Fibroblast of lung (primary cell): ENCODE data around the gene PRUNE2. TPM values are rescaled to one million over a fixed set of nuclear protein-coding genes. Genes with fewer than 3 reads are reported as not detected.

Source experiments
- DNase-seq, 2 donors: peaks; one replicate each; pipeline versions ENCODE4 v3.0.0 to v3.0.0-alpha.2; 2010; ENCODE audit warnings: low read depth in 2 of 2
- H2AFZ ChIP-seq: 2 replicates; pipeline ENCODE4 v1.5.1; 2012; ENCODE audit warnings: low read length, control low read depth, inconsistent platforms
- H3K27ac ChIP-seq: 2 replicates; pipeline ENCODE4 v1.5.1; 2011; ENCODE audit warnings: low read length, control low read depth; ENCODE audit not compliant: insufficient read depth
- H3K27me3 ChIP-seq: 2 replicates; pipeline ENCODE4 v1.5.1; 2011; ENCODE audit warnings: mild to moderate bottlenecking, low read length; ENCODE audit not compliant: control insufficient read depth, insufficient read depth
- H3K36me3 ChIP-seq: 2 replicates; pipeline ENCODE4 v1.5.1; 2011; ENCODE audit warnings: low read length; ENCODE audit not compliant: control insufficient read depth, insufficient read depth
- H3K4me1 ChIP-seq: 2 replicates; pipeline ENCODE4 v1.5.1; 2011; ENCODE audit warnings: low read length; ENCODE audit not compliant: control insufficient read depth, insufficient read depth; ENCODE audit errors: extremely low read depth
- H3K4me2 ChIP-seq: 2 replicates; pipeline ENCODE4 v1.5.1; 2011; ENCODE audit warnings: low read length, control low read depth; ENCODE audit not compliant: insufficient read depth; ENCODE audit errors: extremely low read depth
- H3K4me3 ChIP-seq, 4 experiments: fragments of 200-600 bp in 1 of 4; sonication (generic) in 1 of 4; replicated peaks in 1 of 4; 2 replicates each; pipeline ENCODE4 v1.5.1; 2011 to 2016; ENCODE audit warnings: low read length in 4 of 4, low read depth in 3 of 4, mild to moderate bottlenecking in 3 of 4, control low read depth in 2 of 4, inconsistent platforms in 1 of 4, mixed read lengths in 1 of 4; ENCODE audit not compliant: insufficient read depth in 1 of 4; ENCODE audit errors: control extremely low read depth in 1 of 4
- H3K79me2 ChIP-seq: 2 replicates; pipeline ENCODE4 v1.5.1; 2012; ENCODE audit warnings: mild to moderate bottlenecking, low read length, inconsistent platforms; ENCODE audit not compliant: control insufficient read depth, insufficient read depth
- H3K9ac ChIP-seq: 2 replicates; pipeline ENCODE4 v1.5.1; 2011; ENCODE audit warnings: mild to moderate bottlenecking, low read length, control low read depth; ENCODE audit not compliant: insufficient read depth
- H3K9me3 ChIP-seq: 2 replicates; pipeline ENCODE4 v1.5.1; 2012; ENCODE audit warnings: low read depth, low read length; ENCODE audit not compliant: control insufficient read depth, insufficient read depth
- H4K20me1 ChIP-seq: 2 replicates; pipeline ENCODE4 v1.5.1; 2011; ENCODE audit warnings: low read length; ENCODE audit not compliant: control insufficient read depth, insufficient read depth; ENCODE audit errors: extremely low read depth
- EZH2 ChIP-seq: IDR thresholded peaks from 2 replicates; pipeline ENCODE4 v1.5.1; 2012; ENCODE audit warnings: low read length, control low read depth, mild to moderate bottlenecking; ENCODE audit errors: missing control alignments
- polyA plus RNA-seq, 2 donors: library from polyadenylated mRNA; depleted of rRNA in 1 of 2; stranded (reverse) in 1 of 2; unstranded in 1 of 2; fragments of >200 nt; gene quantifications; 2 replicates each; pipeline ENCODE4 v1.2.1, GENCODE V29; 2011 to 2012; ENCODE audit warnings: missing spikeins in 1 of 2
- total RNA-seq: library from RNA; depleted of rRNA; stranded (reverse); fragments of >200 nt; gene quantifications from 2 replicates; pipeline ENCODE4 v1.2.1, GENCODE V29; 2014
- TF ChIP-seq, protein P1 (sequence below), 2 donors: IDR thresholded peaks in 1 of 2; conservative IDR thresholded peaks in 1 of 2; 1 replicate in 1 of 2; 2 replicates in 1 of 2; pipeline ENCODE4 v1.5.1; 2011 to 2012; ENCODE audit warnings: low read length in 2 of 2, control low read depth in 1 of 2, inconsistent platforms in 1 of 2, low read depth in 1 of 2, mild to moderate bottlenecking in 1 of 2

Gene PRUNE2
- total and polyA plus RNA-seq, 2 donors (not counting 1 experiment from before 2014, with no cell fraction given) = 5.4 to 95.6 TPM

DNA sequence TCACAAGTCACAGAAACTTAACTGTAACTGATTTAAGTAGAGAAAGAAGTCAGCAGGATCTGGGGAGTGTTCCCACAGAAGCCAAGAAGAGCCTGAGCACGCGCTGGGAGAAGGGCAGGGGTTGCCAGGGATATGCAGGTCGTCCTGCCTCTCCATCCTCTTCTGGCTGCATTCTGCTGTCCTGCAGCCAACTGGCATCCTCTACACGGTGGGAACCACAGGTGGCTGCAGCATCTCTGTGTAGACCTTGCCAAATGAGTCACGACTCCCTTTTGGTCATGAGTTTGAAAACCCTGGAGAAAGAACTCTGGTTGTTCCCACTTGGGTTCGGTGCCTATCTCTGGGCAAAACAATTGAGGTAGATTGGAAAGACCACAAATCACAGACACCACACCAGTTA, 180.0 kb downstream of the PRUNE2 start:
- no peak for TF ChIP-seq EZH2
- TF ChIP-seq, protein P1, sequence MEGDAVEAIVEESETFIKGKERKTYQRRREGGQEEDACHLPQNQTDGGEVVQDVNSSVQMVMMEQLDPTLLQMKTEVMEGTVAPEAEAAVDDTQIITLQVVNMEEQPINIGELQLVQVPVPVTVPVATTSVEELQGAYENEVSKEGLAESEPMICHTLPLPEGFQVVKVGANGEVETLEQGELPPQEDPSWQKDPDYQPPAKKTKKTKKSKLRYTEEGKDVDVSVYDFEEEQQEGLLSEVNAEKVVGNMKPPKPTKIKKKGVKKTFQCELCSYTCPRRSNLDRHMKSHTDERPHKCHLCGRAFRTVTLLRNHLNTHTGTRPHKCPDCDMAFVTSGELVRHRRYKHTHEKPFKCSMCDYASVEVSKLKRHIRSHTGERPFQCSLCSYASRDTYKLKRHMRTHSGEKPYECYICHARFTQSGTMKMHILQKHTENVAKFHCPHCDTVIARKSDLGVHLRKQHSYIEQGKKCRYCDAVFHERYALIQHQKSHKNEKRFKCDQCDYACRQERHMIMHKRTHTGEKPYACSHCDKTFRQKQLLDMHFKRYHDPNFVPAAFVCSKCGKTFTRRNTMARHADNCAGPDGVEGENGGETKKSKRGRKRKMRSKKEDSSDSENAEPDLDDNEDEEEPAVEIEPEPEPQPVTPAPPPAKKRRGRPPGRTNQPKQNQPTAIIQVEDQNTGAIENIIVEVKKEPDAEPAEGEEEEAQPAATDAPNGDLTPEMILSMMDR (conservative IDR thresholded peaks at IDR 0.05 in 1 of 2, IDR thresholded peaks at IDR 0.05 in 1 of 2; ENCODE audit: low read depth in 1 of 2, low read length in 2 of 2) = no peak
- H3K4me2 ChIP-seq = no peak overlapping the region
- no peaks in the 10 kb centered on the region for H3K36me3 ChIP-seq
- no peaks in the 10 kb centered on the region for H3K4me1 ChIP-seq
- DNase-seq = no peak
- H2AFZ ChIP-seq = no peak overlapping the region
- H3K27me3 ChIP-seq = no peaks in the 10 kb centered on the region
- H3K9me3 ChIP-seq = no peaks in the 10 kb centered on the region
- no peaks in the 10 kb centered on the region for H4K20me1 ChIP-seq
- H3K27ac ChIP-seq = no peak overlapping the region
- H3K79me2 ChIP-seq = no peaks in the 10 kb centered on the region
- H3K4me3 ChIP-seq = no peak overlapping the region
- no peak overlapping the region for H3K9ac ChIP-seq

DNA sequence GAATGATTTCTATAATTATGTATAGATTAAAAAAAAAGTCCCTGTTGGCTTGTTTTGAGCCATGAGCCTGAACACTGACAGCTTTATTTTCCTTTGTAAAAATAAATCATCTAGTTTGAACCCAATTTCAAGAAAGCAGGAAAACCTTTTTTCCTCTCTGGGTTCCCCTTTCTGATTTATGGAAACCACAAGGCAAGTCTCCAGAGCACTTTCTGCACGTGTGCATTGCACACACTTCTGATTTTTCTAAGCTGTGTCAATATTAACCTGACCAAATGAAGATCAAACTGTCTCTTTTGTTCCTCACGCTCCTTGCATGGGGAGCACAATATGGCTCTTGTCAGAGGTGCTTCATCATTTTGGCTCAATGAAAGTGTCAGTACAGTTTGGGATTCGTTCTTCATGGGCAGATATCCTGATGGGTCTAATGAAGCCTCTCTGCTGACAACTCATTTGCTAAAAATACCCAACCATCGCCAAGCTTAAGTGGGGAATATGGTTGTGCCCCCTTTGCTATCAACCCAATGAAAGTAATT, 180.8 kb downstream of the PRUNE2 start:
- Histone ChIP-seq H3K27me3 (no peaks in the 10 kb centered on the region), H3K79me2 (no peaks in the 10 kb centered on the region), H3K9ac (no peak overlapping the region), H3K4me3 (no peak overlapping the region), H3K9me3 (no peaks in the 10 kb centered on the region), H3K36me3 (no peaks in the 10 kb centered on the region), H4K20me1 (no peaks in the 10 kb centered on the region), H3K4me2 (no peak overlapping the region), H2AFZ (no peak overlapping the region), H3K4me1 (no peaks in the 10 kb centered on the region), H3K27ac (no peak overlapping the region)
- DNase-seq = no peak
- TF ChIP-seq, protein P1 (conservative IDR thresholded peaks at IDR 0.05 in 1 of 2, IDR thresholded peaks at IDR 0.05 in 1 of 2; ENCODE audit: low read depth in 1 of 2, low read length in 2 of 2) = no peak
- TF ChIP-seq EZH2 = no peak

DNA sequence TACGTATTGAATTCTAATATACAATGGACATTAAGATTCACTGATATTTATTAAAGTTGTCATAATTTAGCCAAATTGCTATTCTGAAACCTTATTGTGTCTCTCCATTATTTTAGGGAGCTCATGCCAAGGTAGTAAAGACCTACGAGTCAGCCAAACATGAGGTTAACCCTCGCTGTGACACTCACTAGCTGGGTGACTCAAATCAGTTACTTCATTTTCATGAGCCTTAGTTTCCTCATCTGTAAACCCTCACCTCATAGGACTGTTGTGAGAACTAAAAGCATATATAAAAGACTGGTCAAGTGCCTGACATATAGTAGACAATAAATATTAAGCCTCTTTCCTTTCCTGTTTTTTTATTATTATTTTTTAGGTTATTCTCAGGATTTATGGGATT, 185.7 kb downstream of the PRUNE2 start:
- Histone ChIP-seq H3K9me3 (no peaks in the 10 kb centered on the region), H3K36me3 (no peaks in the 10 kb centered on the region)
- TF ChIP-seq, protein P1 (conservative IDR thresholded peaks at IDR 0.05 in 1 of 2, IDR thresholded peaks at IDR 0.05 in 1 of 2; ENCODE audit: low read depth in 1 of 2, low read length in 2 of 2) = no peak
- no peak for TF ChIP-seq EZH2

More for the DNA sequence above, 185.7 kb downstream of the PRUNE2 start:
- H2AFZ ChIP-seq = no peak overlapping the region
- H3K9ac ChIP-seq = no peak overlapping the region
- H3K4me3 ChIP-seq = no peak overlapping the region
- no peak overlapping the region for H3K4me2 ChIP-seq
- no peaks in the 10 kb centered on the region for H4K20me1 ChIP-seq
- no peak for DNase-seq
- H3K27ac ChIP-seq = no peak overlapping the region
- no peaks in the 10 kb centered on the region for H3K4me1 ChIP-seq
- no peaks in the 10 kb centered on the region for H3K27me3 ChIP-seq
- H3K79me2 ChIP-seq = no peaks in the 10 kb centered on the region
